Effector CD8-positive, alpha-beta T cell (primary cell): ENCODE data around the gene RELB.
A peak's percentile ranks its signal among the peaks of the same experiment; 100 is the strongest.
"Not testable (repeated sequence)": the region's sequence is repeated elsewhere in the genome, so short reads cannot be mapped to it uniquely, and the experiment has no call there.

Experiments
- DNase-seq: peaks from one replicate; lab custom pipeline; 2025; lab: John Stamatoyannopoulos, UW

Gene RELB

GRCh38 chr19:44987148-44987675 lies 14.1 kb upstream of the RELB start:
- no peak for DNase-seq

- DNase-seq, result no peak
Measured at GRCh38 chr19:44988273-44988672, 13.0 kb upstream of the RELB start.

- peak; percentile 42 for DNase-seq
Measured at GRCh38 chr19:44988896-44989556, 12.2 kb upstream of the RELB start.

GRCh38 chr19:44990459-44990858 lies 10.8 kb upstream of the RELB start:
- no peak for DNase-seq

GRCh38 chr19:44990966-44991365 lies 10.3 kb upstream of the RELB start:
- no peak for DNase-seq

GRCh38 chr19:44992336-44993163 lies 8.7 kb upstream of the RELB start:
- DNase-seq, result no peak

GRCh38 chr19:44993526-44993925 lies 7.7 kb upstream of the RELB start:
- no peak for DNase-seq

- no peak for DNase-seq
Measured at GRCh38 chr19:44993926-44994537, 7.2 kb upstream of the RELB start.

- DNase-seq, result no peak
Measured at GRCh38 chr19:44998025-44998424, 3.2 kb upstream of the RELB start.

GRCh38 chr19:44999131-44999925 lies 1.9 kb upstream of the RELB start:
- DNase-seq, result not testable (repeated sequence)

- not testable (repeated sequence) for DNase-seq
Measured at GRCh38 chr19:45000665-45001064, 599 bp upstream of the RELB start.

- DNase-seq, result no peak
Measured at GRCh38 chr19:45003485-45003884, 2.2 kb downstream of the RELB start.

GRCh38 chr19:45005787-45006186 lies 4.5 kb downstream of the RELB start:
- no peak for DNase-seq

GRCh38 chr19:45008552-45008951 lies 7.3 kb downstream of the RELB start:
- no peak for DNase-seq

GRCh38 chr19:45009625-45010255 lies 8.5 kb downstream of the RELB start:
- DNase-seq, result no peak

GRCh38 chr19:45010306-45010705 lies 9.0 kb downstream of the RELB start:
- DNase-seq, result no peak

GRCh38 chr19:45011959-45012358 lies 10.7 kb downstream of the RELB start:
- no peak for DNase-seq

GRCh38 chr19:45016388-45017314 lies 15.4 kb downstream of the RELB start:
- peak; percentile 56 for DNase-seq

- DNase-seq, result no peak
Measured at GRCh38 chr19:45019187-45019586, 17.9 kb downstream of the RELB start.

GRCh38 chr19:45020071-45020470 lies 18.8 kb downstream of the RELB start:
- no peak for DNase-seq
